Stimulated activated CD4-positive, alpha-beta T cell treated with anti-CD3 and anti-CD28 coated beads, Interleukin-1b, Interleukin-23, amount 100 ng/mL, for 1 hour (primary cell): ENCODE data around the gene MARK2.

Source experiments
- DNase-seq, 2 donors: peaks; one replicate each; pipeline ENCODE4 v3.0.0-alpha.2; 2020; ENCODE audit warnings: low read depth in 2 of 2

The MARK2 gene

GRCh38 chr11:63929616-63930015 is 90.7 kb downstream of the MARK2 start:
- DNase-seq = no peak

- DNase-seq = no peak
Observed at GRCh38 chr11:63931045-63931444, 92.1 kb downstream of the MARK2 start.

- no peak for DNase-seq
Observed at GRCh38 chr11:63931876-63932275, 93.0 kb downstream of the MARK2 start.

GRCh38 chr11:63933459-63933858 is 94.5 kb downstream of the MARK2 start:
- DNase-seq = no peak

DNA sequence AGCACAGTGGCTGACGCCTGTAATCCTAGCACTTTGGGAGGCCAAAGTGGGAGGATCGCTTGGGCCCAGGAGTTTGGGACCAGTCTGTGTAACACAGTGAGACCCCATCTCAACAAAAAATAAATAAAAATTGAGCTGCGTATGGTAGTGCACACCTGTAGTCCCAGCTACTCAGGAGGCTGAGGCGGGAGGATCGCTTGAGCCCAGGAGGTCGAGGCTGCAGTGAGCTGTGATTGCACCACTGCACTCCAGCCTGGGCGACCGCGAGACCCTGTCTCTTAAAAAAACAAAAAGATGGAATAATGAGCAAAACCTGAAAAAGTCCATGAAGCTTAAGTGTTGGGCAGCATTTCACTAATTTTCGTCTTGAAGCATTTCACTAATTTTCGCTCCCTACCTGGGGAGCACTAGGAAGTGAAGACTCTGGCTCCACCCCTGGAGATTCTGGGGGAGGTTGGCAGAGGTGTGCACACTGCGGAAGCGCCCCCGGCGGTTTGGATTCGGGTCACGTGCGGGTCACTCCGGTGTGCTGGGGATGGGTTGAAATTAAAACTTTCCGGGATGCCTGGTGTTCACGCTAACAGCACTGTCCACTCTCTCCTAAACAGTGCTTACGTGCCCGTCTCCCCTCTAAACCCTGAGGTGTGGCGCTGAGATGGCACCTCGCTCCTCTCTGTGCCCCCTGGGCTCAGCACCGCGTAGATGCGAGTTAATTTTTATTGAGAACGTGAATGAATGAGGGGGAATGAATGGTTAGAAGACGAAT is 99.0 kb downstream of the MARK2 start:
- DNase-seq = no peak

DNA sequence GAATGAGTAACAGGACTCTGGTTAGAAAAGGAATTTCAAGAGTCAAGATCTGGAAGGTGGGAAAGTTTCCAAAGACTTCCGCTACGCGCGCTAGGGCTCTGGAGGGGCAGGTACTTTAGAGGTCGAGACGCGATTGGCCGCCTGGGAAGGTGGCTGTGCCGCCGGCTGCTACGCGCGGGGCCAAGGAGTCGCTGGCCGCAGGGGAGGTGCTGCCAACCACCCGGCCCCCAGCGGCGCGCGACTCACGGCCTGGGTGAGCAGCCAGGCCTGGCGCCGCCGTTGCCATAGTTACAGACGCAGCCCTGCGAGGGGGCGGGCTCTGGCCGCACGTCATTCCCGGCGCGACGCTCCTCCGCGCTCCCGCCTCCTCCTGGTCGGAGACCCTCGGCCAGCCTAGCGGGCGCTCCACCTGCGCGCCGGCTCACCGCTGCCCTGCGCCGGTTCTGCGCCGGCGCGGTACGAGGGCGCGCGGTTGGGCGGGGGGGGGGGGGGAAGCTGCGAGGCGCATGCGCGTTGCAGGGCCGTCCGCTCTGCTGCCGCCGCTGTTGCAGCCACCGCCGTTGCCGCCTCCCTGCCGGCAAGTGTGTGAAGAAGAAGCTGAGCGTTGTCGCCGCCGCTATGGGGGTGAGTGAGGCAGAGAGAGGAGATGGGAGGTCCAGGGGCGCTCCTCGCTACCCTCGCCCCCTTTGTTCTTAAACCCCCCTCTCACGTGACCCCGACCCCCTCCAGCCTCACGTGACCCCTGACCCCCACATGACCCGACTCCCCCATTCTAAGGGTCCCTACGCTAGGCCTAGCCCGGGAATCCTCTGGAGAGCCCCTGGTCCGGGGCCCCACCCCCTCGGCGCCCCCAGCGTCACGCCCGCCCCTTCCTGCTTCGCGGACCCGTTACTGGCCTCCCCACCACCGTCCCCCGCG is 99.8 kb downstream of the MARK2 start, which contains the start of gene NAA40:
Gene NAA40, plus strand, starts transcription at position 524 of the 918 bp plus-strand sequence. Its CDS starts 95 bp downstream, at position 619.
- DNase-seq = peak; percentile 73 to 83

DNA sequence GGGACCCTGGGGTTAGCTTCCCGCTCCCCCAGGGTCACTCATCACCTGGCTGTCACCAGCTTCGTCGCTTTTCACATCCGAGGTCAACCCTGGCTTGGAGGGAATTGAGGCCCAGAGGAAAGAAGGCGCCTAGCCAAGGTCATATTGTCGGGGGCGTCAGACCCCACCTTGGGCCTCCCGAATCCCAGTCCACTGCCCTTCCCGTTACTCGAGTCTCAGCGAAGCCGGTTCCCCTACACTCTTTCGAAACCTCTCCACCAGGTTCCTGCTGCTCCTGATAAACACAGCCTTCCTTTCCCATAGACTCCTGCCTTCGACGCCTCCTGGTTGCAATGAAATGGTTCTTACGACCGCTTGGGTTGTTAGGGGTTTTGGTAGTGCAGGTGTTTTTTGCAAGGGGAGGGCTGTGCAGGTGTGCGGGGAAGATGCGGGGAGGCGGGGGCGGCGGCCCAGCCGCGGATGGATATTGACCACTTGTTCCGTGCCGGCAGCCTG is 100.5 kb downstream of the MARK2 start:
- no peak for DNase-seq

GRCh38 chr11:63940786-63941185 is 101.9 kb downstream of the MARK2 start:
- DNase-seq = no peak

DNA sequence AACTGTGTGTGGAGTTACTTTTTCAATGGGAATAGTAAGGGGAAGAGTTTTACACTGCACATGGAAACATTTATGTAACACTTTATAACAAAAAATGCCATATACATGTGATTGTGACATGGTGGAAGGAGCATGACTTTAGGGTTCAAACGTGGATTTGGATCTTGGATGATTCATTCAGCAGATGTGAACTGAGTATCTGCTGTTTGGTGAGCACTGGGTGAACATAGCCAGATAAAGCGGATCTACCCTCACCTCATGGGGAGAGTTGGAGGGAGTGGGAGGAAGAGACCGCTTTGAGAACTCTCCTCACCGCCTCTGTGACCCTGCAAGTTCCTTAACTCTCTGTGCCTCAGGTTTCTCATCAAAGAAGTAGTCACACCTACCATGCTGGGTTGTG is 103.0 kb downstream of the MARK2 start:
- DNase-seq = no peak

DNA sequence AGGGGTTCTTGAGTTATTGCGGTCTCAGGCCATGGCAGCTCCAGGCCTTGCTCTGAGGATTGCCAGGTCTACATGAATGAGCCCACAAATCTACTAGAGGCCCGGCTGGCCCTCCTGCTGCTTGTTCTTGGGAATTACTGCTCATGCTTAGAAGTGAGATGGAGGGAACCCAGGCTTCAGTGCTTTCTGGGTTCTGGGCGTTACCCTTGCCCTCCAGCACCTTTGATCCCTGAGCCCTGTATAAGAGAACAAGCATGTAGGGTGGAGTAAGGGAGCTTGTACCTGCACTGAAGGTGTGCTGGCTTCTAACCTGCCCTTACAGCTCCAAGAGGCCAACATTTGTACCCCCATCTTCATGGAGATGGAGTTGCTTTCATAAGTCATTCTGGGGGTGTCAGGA is 103.9 kb downstream of the MARK2 start:
- DNase-seq = no peak

- no peak for DNase-seq
Observed at GRCh38 chr11:63944987-63945386, 106.1 kb downstream of the MARK2 start.

DNA sequence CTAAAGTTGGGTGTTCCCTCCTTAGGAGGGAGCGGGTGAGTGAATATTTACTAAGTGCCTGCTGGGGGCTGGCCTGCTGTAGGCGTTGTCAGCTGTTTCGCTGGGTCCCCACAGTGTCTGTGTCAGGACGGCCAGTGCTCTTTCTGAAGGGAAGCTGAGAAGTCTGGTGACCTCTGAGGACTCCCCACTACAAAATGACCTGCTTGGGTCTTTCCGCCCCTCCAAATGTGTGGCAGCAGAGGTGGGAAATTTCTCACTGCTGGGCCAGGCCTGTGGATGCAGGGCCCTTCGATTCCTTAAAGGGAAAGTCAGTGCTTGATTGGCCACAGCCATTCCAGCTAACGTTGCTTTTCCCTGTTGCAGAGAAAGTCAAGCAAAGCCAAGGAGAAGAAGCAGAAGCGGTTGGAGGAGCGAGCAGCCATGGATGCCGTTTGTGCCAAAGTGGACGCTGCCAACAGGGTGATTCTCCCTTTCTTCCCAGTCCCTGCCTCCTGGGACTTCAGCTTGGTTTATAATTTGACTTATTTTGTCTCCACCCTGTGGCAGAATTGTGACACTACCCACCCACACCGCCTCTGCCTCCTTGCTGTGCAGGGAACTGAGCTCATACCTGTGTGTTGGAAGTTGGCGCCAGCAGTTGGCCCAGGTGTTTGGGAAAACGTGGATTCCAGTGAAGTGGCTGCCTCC is 106.7 kb downstream of the MARK2 start:
- DNase-seq = peak in 1 of 2 donors; percentile 34

- DNase-seq = no peak
Observed at GRCh38 chr11:63951779-63952536, 113.0 kb downstream of the MARK2 start.

GRCh38 chr11:63952570-63952969 is 113.7 kb downstream of the MARK2 start:
- DNase-seq = no peak

DNA sequence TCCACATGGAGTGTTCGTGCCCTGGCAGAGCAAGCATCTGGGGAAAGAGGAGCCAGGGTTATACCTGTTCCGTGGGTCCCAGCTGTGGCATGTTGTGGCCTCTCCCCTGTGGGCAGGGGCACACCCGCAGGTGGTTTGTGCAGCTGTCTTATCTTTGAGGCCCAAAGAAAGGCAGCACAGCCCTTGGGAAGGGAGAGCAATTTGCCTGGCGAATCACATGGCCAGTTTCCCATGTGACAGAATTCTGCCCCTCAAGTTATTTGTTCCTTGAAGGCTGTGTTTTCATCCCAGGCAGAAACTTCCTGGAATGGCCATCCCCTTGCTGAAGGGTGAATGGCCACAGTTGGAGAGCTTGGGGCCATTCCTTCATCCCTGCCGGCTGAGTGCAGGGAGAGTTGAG is 119.1 kb downstream of the MARK2 start:
- no peak for DNase-seq
